Lung (tissue), 12 donors: ENCODE results near the gene PIAS1. TPM values are rescaled to one million over a fixed set of nuclear protein-coding genes. Genes with fewer than 3 reads are reported as not detected.
"Not testable (repeated sequence)": the region's sequence is repeated elsewhere in the genome, so short reads cannot be mapped to it uniquely, and the experiment has no call there.

Source experiments
- ATAC-seq: fragments of 200-7000 bp; cut with Tn5 transposase; one replicate; pipeline ENCODE4 v1.9.1; 2020; ENCODE audit warnings: moderate number of reproducible peaks; ENCODE audit not compliant: insufficient read depth, low FRiP score
- DNase-seq, 3 donors: peaks; one replicate each; pipeline ENCODE4 v3.0.0-alpha.2; 2013 to 2017
- H3K27ac ChIP-seq, 2 donors: one replicate each; pipeline ENCODE4 v1.5.1; 2013; ENCODE audit warnings: mild to moderate bottlenecking in 2 of 2, moderate library complexity in 2 of 2, control low read depth in 1 of 2, inconsistent platforms in 1 of 2, low read depth in 1 of 2, low read length in 1 of 2
- H3K27me3 ChIP-seq, 3 donors: one replicate each; pipeline ENCODE4 v1.5.1; 2013; ENCODE audit warnings: low read length in 2 of 3; ENCODE audit not compliant: control insufficient read depth in 3 of 3, insufficient read depth in 3 of 3
- H3K36me3 ChIP-seq, 4 donors: one replicate each; pipeline ENCODE4 v1.5.1; 2013; ENCODE audit warnings: low read length in 4 of 4, mild to moderate bottlenecking in 1 of 4, moderate library complexity in 1 of 4; ENCODE audit not compliant: control insufficient read depth in 4 of 4, insufficient read depth in 4 of 4
- H3K4me1 ChIP-seq, 5 donors: one replicate each; pipeline ENCODE4 v1.5.1; 2013; ENCODE audit warnings: low read length in 5 of 5, mild to moderate bottlenecking in 2 of 5, moderate library complexity in 1 of 5; ENCODE audit not compliant: control insufficient read depth in 5 of 5, insufficient read depth in 5 of 5
- H3K4me3 ChIP-seq: one replicate; pipeline ENCODE4 v1.5.1; 2013; ENCODE audit warnings: mild to moderate bottlenecking, control low read depth, moderate library complexity
- H3K9ac ChIP-seq, 2 donors: one replicate each; pipeline ENCODE4 v1.5.1; 2013; ENCODE audit warnings: low read length in 2 of 2, control low read depth in 1 of 2; ENCODE audit not compliant: insufficient read depth in 1 of 2
- H3K9me3 ChIP-seq, 4 donors: one replicate each; pipeline ENCODE4 v1.5.1; 2013; ENCODE audit warnings: low read length in 3 of 4, mild to moderate bottlenecking in 1 of 4, moderate library complexity in 1 of 4; ENCODE audit not compliant: control insufficient read depth in 4 of 4, insufficient read depth in 3 of 4
- CTCF ChIP-seq: IDR thresholded peaks from 2 replicates; pipeline ENCODE4 v1.5.1; 2012; ENCODE audit warnings: mild to moderate bottlenecking; ENCODE audit errors: control extremely low read depth, extremely low read depth
- WGBS, 2 donors: extraction: QIAGEN DNeasy Blood & Tissue Kit; methylation state at CpG; one replicate each; pipeline ENCODE4 v1.1.7; 2013; 5-methylcytosine and 5-hydroxymethylcytosine counted together
- polyA plus RNA-seq, 2 donors: library from polyadenylated mRNA; stranded (reverse); fragments of 200-250 nt; gene quantifications; one replicate each; pipeline ENCODE4 v1.2.1, GENCODE V29; 2013
- total RNA-seq, 2 donors: library from RNA; depleted of rRNA in 1 of 2; stranded (reverse); fragments of >200 nt in 1 of 2; gene quantifications; one replicate each; pipeline ENCODE4 v1.2.1, GENCODE V29; 2014 to 2021
- donor health status: control.
- donor health status: control.
- donor health status: Bipolar disorder and iron deficiency.
- donor health status: healthy.
- donor health status: DM: yes; HTN: yes; CAD: no.

PIAS1 gene
- total and polyA plus RNA-seq, 4 donors: 14.6 to 157 (median 30.4) TPM

GRCh38 chr15:68220967-68221366 lies 166.9 kb downstream of the PIAS1 start:
- Histone ChIP-seq H3K27me3 (no peaks in the 10 kb centered on the region), H3K36me3 (peaks cover 0 to 6% (median 3%) of the 10 kb centered on the region in 4 donors), H3K4me1 (peaks cover 0 to 2% (median 0%) of the 10 kb centered on the region in 5 donors), H3K27ac (no peak overlapping the region), H3K9ac (no peak overlapping the region), H3K9me3 (no peaks in the 10 kb centered on the region), H3K4me3 (no peak overlapping the region)
- no peak for DNase-seq
- 93 to 96% methylated on average over 6 of the region's 6 CpGs for WGBS, 2 donors
- no peak for TF ChIP-seq CTCF
- ATAC-seq: no peak

GRCh38 chr15:68221530-68222431 lies 167.7 kb downstream of the PIAS1 start:
- not testable (repeated sequence) for DNase-seq, H3K4me1 ChIP-seq, H3K9me3 ChIP-seq, H3K9ac ChIP-seq, H3K4me3 ChIP-seq, ATAC-seq, H3K27me3 ChIP-seq, H3K27ac ChIP-seq, H3K36me3 ChIP-seq
- WGBS, 2 donors: 91 to 93% methylated on average over 52 to 55 of the region's 55 CpGs

GRCh38 chr15:68222432-68222743 lies 168.3 kb downstream of the PIAS1 start:
- H3K9me3 ChIP-seq, DNase-seq, H3K4me3 ChIP-seq, ATAC-seq, H3K36me3 ChIP-seq, H3K27ac ChIP-seq, H3K4me1 ChIP-seq, H3K27me3 ChIP-seq, H3K9ac ChIP-seq: not testable (repeated sequence)
- 95 to 96% methylated on average over 15 to 18 of the region's 18 CpGs for WGBS, 2 donors

GRCh38 chr15:68223171-68223570 lies 169.1 kb downstream of the PIAS1 start:
- Histone ChIP-seq H3K4me1 (peaks cover 0 to 7% (median under 1%) of the 10 kb centered on the region in 5 donors), H3K9me3 (no peaks in the 10 kb centered on the region), H3K36me3 (no peaks in the 10 kb centered on the region), H3K27me3 (no peaks in the 10 kb centered on the region), H3K27ac (no peak overlapping the region), H3K9ac (no peak overlapping the region), H3K4me3 (no peak overlapping the region)
- ATAC-seq: no peak
- no peak for DNase-seq
- WGBS, 2 donors: 96 to 99% methylated on average over 6 of the region's 6 CpGs
- TF ChIP-seq CTCF: no peak
